H1 (cell line): ENCODE measurements around the gene PEPD. TPM values are rescaled to one million over a fixed set of nuclear protein-coding genes. Genes with fewer than 3 reads are reported as not detected.

Experiments
- BCL11A ChIP-seq, 2 experiments: IDR thresholded peaks; one replicate each; pipeline ENCODE4 v1.6.1; 2011; ENCODE audit warnings: low read depth in 2 of 2, low read length in 2 of 2, mild to moderate bottlenecking in 2 of 2
- CHD1 ChIP-seq: IDR thresholded peaks from 2 replicates; pipeline ENCODE4 v1.6.1; 2012; ENCODE audit warnings: low read depth, low read length, improper control_type of control experiment
- RXRA ChIP-seq: IDR thresholded peaks from 2 replicates; pipeline ENCODE4 v1.6.1; 2011; ENCODE audit warnings: low read depth, mild to moderate bottlenecking, low read length, moderate library complexity; ENCODE audit not compliant: insufficient read depth
- SAP30 ChIP-seq: fragments of 300-600 bp; sonication (generic); IDR thresholded peaks from 2 replicates; pipeline ENCODE4 v1.7.1; 2012; ENCODE audit warnings: low read length, moderate library complexity, mild to moderate bottlenecking, inconsistent platforms; ENCODE audit not compliant: insufficient read depth, insufficient replicate concordance
- SP1 ChIP-seq: IDR thresholded peaks from 2 replicates; pipeline ENCODE4 v1.6.1; 2011; ENCODE audit warnings: low read depth, low read length
- USF2 ChIP-seq: IDR thresholded peaks from 2 replicates; pipeline ENCODE4 v1.6.1; 2011; ENCODE audit warnings: low read length, improper control_type of control experiment
- ZNF274 ChIP-seq: IDR thresholded peaks from 2 replicates; pipeline ENCODE4 v1.7.0; 2012; ENCODE audit warnings: low read length, borderline replicate concordance; ENCODE audit errors: extremely low read depth
- polyA plus RNA-seq, 7 experiments: library from polyadenylated mRNA; depleted of rRNA in 3 of 7; stranded (reverse) in 5 of 7; unstranded in 2 of 7; fragments of >200 nt in 5 of 7; fragments of 200-250 nt in 2 of 7; gene quantifications; 1 replicate in 5 of 7; 2 replicates in 1 of 7; 4 replicates in 1 of 7; pipeline versions ENCODE4 v1.2.1 to v1.2.3, GENCODE V29; 2011 to 2013; ENCODE audit warnings: missing spikeins in 2 of 7, mixed read lengths in 2 of 7
- total RNA-seq: library from RNA; stranded (reverse); fragmentation: NEBNext Ultra II Directional; extraction: Animal tissue kit (Norgen Biotek cat#: 25700); gene quantifications from 2 replicates; pipeline ENCODE4 v1.2.1, GENCODE V29; 2021

Gene PEPD
- total and polyA plus RNA-seq, 2 of the 8 experiments (the other 6 are each of a cell fraction or from before 2014, with no cell fraction given) = 84.1 to 178 TPM

DNA sequence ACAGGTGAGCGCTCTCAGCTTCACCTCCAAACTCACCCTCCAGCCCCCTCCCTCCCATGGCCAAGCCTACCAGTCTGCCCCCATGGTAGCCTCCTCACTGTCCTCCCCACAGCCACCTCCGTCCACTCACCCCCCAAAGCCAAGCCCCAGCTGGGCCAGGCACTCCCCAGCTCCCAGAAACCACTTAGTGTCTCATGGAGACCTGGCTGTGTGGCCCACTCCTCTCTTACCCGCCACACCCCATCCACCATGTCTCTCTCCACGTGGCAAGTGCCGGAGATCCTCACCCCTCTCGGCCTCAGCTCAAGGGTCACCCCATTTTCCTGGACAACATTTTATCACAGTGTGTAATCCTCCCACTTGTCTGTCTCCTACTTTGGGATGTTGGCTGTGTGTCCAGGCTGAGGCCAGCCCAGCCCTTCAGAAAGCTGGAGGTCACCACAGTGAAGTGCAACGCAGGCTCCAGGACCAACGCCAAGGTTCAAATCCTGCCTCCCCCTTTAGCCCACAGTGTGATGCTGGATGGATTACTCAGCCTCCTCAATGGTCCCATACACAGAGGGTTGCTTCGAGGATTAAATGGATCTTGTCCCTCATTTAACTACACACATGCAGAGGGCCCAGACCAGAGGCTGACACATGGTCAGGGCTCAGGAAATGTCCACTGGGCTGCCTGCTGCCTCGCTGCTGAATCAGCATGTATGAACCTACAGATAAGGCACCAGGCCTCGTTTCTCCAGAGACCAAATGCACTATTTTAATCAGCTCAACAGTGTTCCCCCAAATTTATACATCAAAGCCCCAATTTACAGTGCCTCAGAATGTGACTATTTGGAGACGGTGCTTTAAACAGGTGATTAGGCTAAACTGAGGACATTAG lies 76.8 kb downstream of the PEPD start (continued):
- TF ChIP-seq BCL11A (IDR thresholded peaks at IDR 0.05; ENCODE audit: low read depth in 2 of 2, low read length in 2 of 2) (no peak), ZNF274 (no peak), RXRA (no peak), USF2 (no peak), SP1 (no peak), SAP30 (no peak), CHD1 (no peak)
